Stimulated activated CD8-positive, alpha-beta memory T cell treated with anti-CD3 and anti-CD28 coated beads, Interleukin-4, amount 100 ng/mL, for 48 hours (primary cell): ENCODE data around the gene SPIC.
A peak's percentile ranks its signal among the peaks of the same experiment; 100 is the strongest.
"Not testable (repeated sequence)": the region's sequence is repeated elsewhere in the genome, so short reads cannot be mapped to it uniquely, and the experiment has no call there.

Source experiments
- DNase-seq: peaks from one replicate; pipeline ENCODE4 v3.0.0-alpha.2; 2020

SPIC gene

DNA sequence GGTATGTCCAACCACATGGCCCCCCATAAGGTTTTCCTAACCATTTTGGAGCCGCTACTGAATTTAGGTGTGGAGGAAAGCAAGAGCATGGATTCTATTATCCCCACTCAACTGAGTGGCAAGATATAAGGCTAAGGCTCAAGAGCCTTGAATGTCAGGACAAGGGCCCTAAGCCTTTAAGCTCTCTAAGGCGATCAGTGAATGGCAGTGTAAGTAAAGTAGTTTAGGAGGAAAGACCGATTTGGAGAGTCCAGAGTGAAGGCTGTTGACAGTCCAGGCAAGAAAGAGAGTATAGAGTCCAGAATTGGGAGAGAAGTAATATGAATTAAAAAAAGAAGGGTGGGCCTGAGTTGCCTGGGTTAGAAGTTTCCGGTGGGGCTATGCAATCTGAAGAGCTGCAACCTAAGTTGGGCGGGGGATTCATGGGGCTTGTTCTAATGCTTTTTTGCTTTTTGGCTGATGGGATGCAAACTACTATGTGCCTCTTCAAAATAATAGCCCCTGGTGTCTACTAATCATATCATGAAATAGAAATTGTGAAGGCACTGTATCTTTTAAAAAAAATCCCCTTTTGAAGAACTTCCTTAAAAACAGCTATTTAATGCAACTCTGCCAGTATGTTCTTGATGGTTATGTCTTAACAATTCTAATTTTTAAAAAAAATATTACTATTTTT, at the start of gene SPIC:
SPIC (plus strand) TSS at position 626 of the 676 bp plus-strand sequence. CDS start 1,569 bp downstream, outside the sequence.
- no peak for DNase-seq

DNA sequence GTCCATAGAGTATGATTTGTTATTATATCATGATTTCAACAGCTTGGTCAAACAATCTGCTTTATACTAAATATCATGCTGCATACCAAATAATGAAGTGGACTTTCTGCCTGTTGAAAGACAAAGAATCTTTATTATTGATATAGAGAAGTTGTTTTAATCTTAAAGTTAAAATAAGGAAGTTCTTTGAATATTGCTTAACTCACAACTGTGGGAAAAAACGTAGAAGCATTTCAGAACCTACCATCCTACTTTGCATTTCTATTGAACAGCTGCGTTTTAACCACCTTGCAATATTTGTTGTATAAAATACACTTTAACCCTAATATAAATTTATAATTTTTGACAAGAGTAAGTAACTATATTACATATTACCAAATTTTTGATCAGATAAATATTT, 44.7 kb upstream of the SPIC start:
- no peak for DNase-seq

DNA sequence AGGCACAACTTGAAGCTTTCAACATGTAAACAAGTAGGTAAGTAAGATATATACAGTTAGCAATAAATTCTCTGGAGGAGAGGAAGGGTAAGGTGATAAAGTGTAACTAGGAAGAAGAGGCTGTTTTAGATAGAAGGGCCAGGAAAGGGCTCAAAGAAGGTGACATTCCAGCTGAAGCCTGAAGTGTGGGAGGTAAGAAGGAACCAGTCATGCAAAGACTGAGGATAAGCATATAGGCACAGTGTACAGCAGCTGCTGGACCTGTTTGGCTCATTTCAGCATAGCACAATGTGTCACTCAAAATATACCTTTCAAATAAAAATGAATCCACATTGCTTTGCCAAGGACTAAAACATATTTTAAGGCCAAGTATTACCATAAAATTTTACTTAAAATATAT, 39.0 kb upstream of the SPIC start:
- DNase-seq: no peak

DNA sequence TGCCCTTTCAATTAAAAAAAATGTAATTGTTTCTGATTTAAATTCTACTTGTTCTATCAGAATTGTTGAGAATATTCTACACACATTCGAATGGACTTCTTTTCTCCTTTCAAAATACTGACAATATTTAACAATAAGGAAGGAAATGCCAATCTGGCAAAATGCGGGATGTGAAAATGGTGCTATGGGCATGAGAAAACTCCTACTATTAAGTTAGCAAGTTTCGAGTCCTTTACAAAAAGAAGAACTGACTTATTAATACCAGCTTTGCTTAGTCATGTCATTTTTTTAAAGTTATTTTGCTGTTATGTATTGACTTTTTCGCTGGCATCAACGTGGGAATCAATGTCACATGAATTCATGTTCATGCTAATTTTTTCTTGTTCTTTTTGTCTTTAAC, 35.9 kb upstream of the SPIC start:
- no peak for DNase-seq

DNA sequence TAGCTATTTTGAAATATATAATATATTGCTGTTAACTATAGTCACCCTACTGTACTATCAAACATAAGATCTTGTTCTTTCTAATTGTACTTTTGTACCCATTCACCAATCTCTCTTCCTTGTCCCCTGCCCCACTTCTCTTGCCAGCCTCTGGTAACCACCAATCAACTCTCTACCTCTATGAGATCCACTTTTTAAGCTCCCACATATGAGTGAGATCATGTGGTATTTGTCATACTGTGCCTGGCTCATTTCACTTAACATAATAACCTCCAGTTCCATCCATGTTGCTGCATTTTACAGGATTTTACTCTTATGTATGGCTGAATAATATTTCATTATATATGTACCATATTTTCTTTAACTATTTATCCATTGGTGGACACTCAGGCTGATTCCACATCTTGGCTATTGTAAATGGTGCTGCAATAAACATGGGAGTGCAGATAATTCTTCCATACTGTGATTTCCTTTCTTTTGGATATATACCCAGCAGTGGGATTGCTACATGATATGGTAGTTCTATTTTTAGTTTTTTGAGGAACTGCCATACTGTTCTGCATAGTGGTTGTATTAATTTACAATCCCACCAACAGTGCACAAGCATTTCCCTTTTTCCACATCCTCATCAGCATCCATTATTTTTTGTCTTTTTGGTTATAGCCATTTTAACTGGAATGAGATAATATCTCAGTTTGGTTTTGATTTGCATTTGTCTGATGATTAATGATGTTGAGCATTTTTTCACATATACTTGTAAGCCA, 33.5 kb upstream of the SPIC start:
- no peak for DNase-seq

DNA sequence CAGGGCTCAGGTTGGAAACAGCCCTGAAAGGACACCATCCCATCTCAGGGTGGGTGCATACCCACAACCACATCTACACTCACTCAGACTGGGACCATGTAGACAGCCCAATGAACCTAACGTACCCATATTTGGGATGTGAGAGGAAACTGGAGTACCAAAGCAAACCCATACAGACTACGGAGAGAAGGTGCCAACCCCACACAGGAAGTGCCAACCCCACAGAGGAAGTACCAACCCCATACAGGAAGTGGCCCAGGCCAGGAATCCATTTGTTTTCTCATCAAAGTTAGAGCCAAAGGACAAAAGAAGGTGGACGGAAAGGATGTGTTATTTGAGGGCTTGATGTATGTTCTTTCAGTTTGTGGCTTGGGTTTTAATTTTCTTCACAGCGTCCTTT, 19.5 kb upstream of the SPIC start:
- peak; percentile 31 for DNase-seq

DNA sequence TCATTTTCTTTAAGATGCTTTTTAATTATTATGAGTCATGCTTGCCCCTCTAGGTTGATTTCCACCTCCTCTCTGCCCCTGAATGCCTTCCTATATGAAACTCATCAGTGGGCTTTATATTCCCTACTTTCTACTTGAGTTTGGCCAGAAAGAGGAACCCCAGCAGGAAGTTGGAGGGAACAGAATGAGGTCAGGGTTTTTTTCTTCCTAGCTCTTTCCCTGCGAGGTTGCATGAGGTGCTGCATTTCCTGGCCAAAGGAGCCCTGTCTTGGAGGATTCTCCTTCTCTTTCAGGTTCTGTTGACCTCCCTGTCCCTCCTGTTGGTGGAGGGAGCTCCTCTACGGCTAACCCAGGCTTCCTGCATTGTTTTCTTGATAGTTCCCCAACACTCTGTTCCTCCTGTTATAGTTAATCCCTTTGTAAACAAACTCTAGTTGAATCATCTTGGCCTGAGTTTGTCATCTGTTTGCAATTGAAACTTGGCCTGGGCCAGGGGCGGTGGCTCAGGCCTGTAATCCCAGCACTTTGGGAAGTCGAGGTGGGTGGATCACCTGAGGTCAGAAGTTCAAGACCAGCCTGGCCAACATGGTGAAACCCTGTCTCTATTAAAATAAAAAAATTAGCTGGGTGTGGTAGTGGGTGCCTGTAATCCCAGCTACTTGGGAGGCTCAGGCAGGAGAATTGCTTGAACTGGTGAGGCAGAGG, 15.3 kb upstream of the SPIC start:
- DNase-seq: no peak

DNA sequence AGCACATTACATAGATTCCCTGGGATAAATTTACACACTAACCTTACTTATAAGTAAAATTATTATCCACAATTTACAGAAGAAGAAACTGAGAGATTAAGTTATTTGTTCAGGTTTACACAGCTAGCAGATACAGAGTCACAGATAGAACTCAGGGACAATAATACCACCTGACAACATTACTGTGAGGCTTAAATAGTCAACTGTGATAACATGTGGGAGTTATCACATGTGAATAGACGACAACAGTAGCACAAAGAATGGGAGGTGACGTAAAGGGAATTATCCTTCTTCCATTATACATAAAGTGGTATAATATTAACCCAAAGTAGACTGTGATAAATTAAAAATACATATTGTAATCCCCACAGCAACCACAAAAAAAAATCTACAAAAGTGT, 6.2 kb upstream of the SPIC start:
- no peak for DNase-seq

DNA sequence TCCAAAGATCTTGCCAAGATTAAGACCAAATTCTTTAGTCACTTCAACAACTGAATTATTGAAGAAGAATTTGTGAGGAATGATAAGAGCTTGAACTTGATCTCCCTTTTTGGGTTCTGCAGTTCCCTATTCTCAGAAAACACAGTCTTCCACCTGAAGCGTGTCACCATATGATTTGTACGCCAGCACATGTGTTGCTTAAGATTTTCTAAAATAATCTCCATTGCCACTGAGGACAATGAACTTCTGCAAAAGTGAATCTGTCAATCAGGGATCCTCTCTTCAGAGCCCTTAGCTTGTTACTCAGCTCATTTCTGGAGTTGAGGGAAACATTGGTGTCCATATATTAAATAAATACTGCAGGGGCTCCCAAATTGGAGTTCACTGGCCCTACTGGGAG, 4.2 kb upstream of the SPIC start:
- no peak for DNase-seq

DNA sequence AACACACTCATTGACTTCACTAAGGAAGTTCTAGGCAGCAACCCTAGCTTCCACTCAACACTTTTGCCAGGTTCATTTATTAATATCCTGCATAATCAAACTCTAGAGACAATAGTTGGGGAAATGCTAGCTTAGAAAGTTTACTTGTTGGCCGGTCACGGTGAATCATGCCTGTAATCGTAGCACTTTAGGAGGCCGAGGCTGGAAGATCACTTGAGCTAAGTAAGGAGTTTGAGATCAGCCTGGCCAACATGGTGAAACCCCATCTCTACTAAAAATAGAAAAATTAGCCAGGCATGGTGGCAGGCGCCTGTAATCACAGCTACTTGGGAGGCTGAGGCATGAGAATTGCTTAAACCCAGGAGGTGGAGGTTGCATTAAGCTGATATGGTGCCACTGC, 3.3 kb upstream of the SPIC start:
- DNase-seq: not testable (repeated sequence)

DNA sequence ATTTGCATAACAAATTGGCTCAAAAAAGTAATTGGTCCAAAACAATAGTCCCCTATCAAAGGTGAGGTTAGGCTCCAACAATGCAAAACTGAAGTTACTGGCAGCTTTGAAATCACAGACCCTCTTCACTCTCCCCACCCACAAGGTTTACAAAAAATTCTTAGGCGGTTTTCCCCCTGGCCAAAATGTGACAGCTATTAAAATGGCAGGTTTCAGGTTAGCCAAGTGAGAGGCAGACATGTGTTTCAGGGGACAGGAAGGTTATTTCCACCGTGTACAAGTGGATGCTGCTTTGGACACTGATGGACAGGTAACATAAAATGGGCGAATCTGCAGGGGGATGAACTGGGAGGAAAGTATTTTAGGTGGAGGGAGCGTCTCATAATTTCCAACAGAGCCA, 888 bp upstream of the SPIC start:
- no peak for DNase-seq

DNA sequence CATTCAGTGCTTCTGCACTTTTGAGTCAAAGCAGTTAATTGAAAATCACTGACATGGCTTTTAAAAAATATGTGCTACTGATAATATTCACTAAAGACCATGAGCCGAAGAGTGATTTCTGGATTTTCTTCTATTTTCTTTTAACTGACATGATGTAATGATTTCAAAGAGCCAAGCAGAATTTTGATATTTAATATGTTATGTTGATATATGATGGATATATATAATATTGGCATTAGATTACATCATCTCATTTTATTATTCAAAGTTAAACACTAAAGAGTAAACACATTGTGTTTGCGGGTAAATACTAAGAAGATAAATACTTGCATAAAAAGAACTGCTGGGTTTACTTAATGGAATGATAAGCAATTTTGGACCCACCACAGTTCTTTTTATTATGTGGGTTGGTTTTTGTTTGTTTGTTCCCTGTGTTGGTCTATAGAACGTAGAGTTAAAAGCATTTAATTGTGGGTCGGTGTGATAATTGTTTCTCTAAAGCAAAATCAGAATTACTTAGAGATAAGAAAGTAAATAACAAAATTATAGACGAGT, 692 bp downstream of the SPIC start:
- DNase-seq: no peak

DNA sequence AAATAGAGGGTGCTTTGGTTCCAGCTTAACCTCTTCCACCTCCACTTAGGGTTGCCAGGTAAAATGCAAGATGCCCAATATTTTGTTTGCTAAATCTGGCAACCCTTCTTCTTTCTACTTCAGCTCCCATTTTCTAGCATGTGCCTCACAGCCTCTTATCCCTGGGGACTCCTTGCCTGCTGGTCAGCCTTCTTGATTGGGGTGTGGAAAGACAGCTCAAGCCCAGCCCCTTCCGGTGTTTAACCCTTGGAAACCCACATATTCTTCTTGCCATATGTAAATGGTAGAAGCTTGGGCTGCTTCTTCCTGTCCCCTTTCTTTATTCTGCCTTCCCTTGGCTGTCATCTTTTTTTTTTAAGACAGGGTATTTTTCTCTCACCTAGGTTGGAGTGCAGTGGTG, 5.7 kb downstream of the SPIC start:
- no peak for DNase-seq

DNA sequence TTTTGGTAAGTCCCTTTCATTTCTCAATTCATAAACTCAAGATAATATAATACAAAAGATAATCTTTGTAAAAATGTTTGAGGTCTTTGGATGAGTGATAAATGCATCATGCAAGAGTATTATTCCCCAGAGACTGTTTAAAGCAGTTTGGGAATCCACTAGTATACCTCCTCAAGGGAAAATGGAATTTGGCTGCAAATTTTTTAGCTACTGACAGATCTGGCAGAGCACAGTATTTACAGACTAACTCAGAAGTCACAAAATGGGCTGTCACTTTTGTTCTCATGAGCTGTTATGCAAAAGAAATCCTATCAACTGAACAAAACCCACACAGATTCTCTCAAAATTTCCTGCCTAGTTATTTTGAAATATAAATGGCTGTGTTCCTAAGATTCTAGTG, 9.9 kb downstream of the SPIC start:
- no peak for DNase-seq

DNA sequence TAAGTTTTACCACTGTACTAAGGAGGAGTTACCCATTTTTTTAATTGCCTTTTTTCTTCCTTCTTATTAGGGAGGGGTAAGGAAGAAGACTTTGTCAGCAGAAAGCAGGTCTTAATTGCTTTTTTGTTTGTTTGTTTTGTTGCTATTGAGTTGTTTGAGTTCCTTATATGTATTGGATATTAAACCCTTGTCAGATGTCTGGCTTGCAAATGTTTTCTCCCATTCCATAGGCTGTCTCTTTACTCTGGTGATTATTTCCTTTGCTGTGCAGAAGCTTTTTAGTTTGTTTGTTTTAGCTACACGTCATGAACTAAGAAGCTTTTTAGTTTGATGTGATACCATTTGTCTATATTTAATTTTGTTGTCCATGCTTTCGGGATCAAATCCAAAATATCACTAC, 13.3 kb downstream of the SPIC start:
- DNase-seq: no peak

DNA sequence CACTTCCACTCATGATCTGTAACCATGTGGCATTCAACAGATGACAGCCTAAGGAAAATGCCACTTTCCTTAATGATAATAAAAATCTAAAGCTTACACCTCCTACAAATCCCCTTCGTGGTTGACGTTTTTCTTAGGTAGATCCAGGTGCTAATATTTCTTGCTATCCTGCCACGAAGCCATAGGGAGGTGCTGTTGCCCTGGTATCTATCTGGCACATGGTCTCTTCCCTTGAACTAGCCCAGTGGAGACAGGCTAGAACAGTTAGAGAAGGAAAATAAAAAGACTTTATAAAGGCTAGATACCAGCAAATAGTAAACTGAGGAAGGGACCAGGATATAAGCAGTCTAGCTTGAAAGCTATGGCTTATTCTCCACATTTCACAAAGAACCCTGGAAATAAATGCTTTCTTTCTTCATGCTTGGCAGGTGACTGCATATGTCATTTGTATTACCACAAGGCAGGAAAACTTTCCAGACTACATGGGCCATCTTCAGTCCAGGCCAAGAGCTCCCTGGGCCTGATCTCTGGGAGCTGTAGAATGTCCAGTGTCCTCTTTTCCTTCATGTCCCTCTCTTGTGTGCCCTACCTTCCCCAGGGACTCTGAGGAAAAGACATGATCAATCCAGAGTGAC, 15.3 kb downstream of the SPIC start:
- no peak for DNase-seq

DNA sequence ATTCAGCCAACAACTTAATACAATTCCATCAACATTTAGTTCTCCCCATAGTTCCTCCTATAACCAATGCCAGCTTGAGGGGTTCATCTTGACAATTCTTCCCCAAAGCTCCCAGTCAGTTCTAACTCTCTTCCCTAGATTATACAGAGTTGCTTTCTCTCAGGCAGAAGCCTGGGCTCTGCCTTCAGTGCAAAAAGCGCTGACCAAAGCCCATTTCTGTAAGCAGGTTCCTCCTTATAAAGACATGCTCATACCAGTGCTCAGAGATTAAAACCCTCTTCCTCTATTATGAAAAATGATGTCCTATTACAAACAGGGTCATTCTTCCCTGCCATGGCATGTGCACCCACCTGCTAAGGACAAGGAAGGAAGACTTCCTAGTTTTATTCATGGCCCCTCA, 16.2 kb downstream of the SPIC start:
- DNase-seq: no peak

DNA sequence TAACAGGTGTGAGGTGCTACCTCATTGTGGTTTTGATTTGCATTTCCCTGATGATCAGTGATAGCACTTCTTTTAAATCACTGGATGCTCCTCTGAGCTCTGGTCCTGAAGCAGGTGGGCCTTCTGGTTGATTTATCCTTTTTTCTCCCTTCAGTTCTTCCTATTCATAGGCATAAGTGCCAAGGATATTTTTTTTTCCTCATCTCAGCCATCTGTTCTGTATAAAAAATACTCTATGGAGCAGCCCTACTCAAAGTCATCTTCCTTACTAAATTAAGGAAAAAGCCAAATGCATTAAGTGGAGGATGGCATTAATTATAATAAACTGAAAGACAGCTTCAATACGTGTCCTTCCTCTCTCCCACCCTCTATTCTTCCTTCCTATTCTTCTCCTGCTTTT, 18.4 kb downstream of the SPIC start:
- DNase-seq: no peak

DNA sequence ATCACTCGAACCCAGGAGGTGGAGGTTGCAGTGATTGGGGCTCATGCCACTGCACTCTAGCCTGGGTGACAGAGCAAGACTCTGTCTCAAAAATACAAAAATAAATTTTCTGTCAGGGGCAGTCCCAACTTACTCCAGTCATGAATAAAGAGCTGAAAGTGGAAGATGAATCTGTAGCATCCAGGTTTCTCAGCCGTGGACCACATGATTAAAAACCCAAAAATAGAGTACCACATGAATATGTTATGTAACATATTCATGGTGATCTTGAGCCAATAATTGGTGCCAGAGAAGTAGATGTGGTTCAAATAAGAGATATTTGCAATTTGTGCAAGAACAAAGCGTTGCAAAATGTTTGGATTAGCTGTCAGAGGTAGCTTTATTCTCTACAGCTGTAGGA, 23.1 kb downstream of the SPIC start:
- DNase-seq: no peak

DNA sequence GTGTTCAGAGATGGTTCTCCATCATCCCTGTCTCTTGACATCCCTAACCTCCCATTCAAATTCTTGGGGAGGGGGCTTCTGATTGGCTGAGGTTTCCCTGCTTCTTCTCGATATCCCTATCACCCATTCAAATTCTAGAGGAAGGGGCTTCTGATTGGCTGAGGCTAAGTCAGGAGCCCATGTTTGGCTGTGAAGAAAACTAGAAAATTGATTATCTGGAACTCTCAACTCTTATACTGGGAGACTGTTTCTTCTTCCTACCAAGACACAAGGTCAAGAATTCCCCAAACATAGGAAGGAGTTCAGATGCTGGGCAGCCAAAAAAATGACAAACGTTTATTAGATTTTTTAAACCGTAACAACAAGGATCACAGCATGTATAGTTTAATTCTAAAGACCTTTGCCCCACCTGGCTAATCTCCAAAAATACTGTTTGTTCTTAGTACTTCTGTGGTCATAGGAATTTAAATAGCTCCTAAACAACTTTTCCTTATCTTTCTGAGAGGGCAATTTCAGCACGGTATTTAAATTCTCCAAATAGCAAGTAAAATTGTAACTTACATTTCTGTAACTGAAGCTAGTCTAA, 26.4 kb downstream of the SPIC start:
- DNase-seq: no peak

DNA sequence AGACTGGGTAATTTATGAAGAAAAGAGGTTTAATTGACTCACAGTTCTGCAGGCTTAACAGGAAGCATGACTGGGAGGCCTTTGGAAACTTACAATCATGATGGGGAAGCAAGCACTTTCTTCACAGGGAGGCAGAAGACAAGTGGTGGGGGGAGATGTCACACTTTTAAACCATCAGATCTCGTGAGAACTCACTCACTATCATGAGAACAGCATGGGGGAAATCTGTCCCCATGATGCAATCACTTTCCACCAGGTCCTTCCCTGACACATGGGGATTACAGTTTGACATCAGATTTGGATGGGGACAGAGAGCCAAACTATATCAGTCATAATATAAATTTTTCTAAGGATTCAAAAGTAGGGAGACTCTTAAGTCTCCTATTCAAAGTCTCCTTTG, 46.0 kb downstream of the SPIC start:
- DNase-seq: no peak

DNA sequence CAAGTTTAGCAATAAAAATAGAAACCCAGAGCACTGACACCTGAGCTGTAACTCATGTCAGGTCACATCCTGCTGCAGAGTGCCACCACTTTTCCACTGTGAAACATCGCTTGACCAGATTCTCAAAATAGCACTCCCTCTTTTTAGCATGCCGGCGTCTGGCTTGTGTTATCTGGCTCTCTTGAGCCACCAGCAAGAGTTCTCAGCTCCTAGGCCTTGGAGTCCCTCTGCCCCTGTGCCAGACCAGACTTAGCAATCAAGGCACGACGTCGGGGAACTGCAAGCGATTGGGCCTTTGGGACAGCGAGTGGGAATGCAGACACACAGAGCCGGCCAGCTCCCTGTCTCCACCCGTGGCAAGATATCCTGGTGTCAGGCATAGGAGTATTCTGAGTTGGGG, 52.5 kb downstream of the SPIC start:
- no peak for DNase-seq

DNA sequence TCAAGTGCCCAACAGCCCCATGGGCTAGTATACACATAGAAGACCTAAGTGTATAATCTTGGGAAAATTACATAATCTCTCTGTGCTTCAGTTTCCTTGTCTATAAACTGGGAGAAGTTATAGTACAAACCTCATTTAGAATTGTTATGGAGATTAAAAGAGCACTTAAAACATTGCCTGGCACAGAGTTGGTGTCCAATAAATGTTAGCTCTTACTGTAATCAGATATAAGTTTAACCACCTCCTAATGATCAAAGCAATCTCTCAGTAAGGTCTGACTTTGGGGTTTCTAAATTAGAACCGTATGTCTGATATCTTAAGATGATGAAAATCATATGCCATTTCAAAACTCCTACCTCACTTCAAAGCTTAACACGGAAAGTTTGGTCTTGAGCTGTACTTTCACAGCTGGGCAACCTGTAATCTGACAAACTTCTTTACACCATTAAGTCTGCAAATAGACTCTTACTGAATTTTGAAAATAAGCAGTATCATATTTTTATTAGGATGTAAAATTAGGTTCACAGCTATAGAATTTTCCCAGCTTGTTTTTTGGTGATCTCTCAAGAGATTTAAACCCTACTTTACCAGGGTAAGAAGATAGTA, 61.0 kb downstream of the SPIC start:
- no peak for DNase-seq
